ENCODE measurements around the gene TEX44. TPM values are rescaled to one million over a fixed set of nuclear protein-coding genes. Genes with fewer than 3 reads are reported as not detected.

TEX44 gene
- total and polyA plus RNA-seq, 3 experiments from 2014 or later, result not detected

DNA sequence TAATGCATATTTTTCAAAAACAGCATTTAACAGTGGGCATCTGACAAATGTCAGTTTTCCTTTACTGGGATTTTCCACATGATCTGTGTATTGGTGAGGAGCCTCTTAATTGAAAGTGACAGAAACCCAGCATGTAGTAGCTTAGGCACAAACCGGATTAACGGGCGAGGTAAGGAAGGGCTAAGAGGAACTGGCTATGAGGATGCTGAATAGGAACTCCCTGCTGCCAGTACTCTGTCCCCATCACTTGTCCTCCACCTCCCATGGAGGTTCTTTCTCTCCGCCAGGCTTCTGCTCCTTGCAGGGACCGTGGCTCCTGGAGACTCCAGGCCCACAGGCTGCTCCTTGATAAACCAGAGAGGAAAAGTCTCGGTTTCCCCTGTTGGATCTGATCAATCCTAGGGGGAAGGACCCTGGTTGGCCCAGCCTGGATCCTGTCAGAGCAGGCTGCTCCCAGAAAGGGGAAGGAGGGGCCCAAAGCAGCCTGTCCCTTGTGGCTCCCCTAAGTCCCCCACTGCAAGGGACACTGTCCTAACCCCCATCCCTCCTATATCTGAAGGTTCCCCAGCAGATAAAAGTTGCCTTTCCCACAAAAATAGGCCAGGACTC, 10.3 kb downstream of the TEX44 start:
- Histone ChIP-seq H3K27me3 (ENCODE audit: insufficient read depth, low read length, poor library complexity, severe bottlenecking) (no peaks in the 10 kb centered on the region), H3K36me3 (ENCODE audit: insufficient read depth, low read length) (no peaks in the 10 kb centered on the region), H3K27ac (ENCODE audit: low read depth, low read length) (no peak overlapping the region), H3K4me1 (ENCODE audit: insufficient read depth, low read length) (peaks cover 8% of the 10 kb centered on the region), H3K9me3 (ENCODE audit: low read length) (no peaks in the 10 kb centered on the region), H3K4me3 (ENCODE audit: low read length) (no peak overlapping the region)
- POLR2A ChIA-PET, result no interaction called here
- H3K27ac Mint-ChIP-seq, result peak overlapping the region; percentile 15 to 98 (median 92)
- CTCF ChIA-PET, result interaction anchor here (0.7 to 3.6 kb wide), 7 partner anchors 45 to 121 kb away, joined by 3 to 20 read pairs (median 7); no protein-coding TSS in a partner anchor
- peaks cover 5 to 15% (median 11%) of the 10 kb centered on the region in 3 donors for H3K4me1 Mint-ChIP-seq
- no peaks in the 10 kb centered on the region for H3K9me3 Mint-ChIP-seq
- H3K36me3 Mint-ChIP-seq, result no peaks in the 10 kb centered on the region
- H3K4me3 Mint-ChIP-seq, result peak overlapping the region in 4 of 7 donors; percentile 28 to 76 (median 61)
- H3K27me3 Mint-ChIP-seq, result peaks cover 0 to 1% of the 10 kb centered on the region in 2 donors
- no peak for DNase-seq

DNA sequence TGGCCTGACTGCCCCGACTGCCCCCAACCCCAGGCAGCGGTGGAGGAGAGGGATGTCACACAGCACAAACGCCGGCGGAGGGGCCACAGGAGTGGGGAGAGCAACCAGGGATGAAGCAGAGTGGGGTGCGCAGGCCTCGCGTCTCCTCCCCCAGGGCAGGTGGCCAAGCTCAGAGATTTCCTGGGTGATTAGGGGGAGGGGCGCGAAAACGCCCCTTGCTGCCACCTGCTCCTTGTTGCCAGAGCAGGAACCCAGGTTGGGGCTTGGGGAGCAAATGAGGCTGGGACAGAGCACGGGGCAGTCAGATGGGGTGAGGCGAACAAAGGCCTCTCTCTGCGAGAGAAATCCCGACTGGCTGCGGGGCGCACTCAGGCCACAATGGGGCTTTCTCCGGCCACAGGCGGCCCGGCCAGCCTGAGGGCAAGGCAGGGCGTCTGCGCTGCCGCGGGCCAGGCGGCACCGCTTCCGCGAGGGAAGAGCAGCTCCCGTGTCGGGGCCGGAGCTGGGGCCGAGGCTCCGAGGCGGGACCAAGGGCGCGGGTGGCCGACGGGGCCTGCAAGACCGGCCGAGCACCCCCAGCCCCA, 11.5 kb downstream of the TEX44 start:
- peak overlapping the region in 7 of 8 donors; percentile 67 to 98 (median 93) for H3K27ac Mint-ChIP-seq
- Histone ChIP-seq H3K27ac (ENCODE audit: low read depth, low read length) (peak overlapping the region; percentile 87), H3K36me3 (ENCODE audit: insufficient read depth, low read length) (no peaks in the 10 kb centered on the region), H3K9me3 (ENCODE audit: low read length) (no peaks in the 10 kb centered on the region), H3K4me3 (ENCODE audit: low read length) (peak overlapping the region; percentile 49), H3K27me3 (ENCODE audit: insufficient read depth, low read length, poor library complexity, severe bottlenecking) (no peaks in the 10 kb centered on the region), H3K4me1 (ENCODE audit: insufficient read depth, low read length) (peaks cover 8% of the 10 kb centered on the region)
- peak overlapping the region; percentile 38 to 83 (median 57) for H3K4me3 Mint-ChIP-seq
- peaks cover 5 to 15% (median 11%) of the 10 kb centered on the region in 3 donors for H3K4me1 Mint-ChIP-seq
- DNase-seq, result peak in 1 of 5 donors; percentile 52
- no peaks in the 10 kb centered on the region for H3K9me3 Mint-ChIP-seq
- H3K27me3 Mint-ChIP-seq, result peaks cover 0 to 1% of the 10 kb centered on the region in 2 donors
- POLR2A ChIA-PET, result interaction anchor here (0.9 to 1.0 kb wide), 2 partner anchors 101 to 140 kb away, joined by 3 to 4 read pairs; partner anchors contain the start of gene NCL
- CTCF ChIA-PET, result interaction anchor here (0.9 to 2.3 kb wide), 7 partner anchors 29 to 121 kb away, joined by 3 to 13 read pairs (median 3); no protein-coding TSS in a partner anchor
- H3K36me3 Mint-ChIP-seq, result no peaks in the 10 kb centered on the region

DNA sequence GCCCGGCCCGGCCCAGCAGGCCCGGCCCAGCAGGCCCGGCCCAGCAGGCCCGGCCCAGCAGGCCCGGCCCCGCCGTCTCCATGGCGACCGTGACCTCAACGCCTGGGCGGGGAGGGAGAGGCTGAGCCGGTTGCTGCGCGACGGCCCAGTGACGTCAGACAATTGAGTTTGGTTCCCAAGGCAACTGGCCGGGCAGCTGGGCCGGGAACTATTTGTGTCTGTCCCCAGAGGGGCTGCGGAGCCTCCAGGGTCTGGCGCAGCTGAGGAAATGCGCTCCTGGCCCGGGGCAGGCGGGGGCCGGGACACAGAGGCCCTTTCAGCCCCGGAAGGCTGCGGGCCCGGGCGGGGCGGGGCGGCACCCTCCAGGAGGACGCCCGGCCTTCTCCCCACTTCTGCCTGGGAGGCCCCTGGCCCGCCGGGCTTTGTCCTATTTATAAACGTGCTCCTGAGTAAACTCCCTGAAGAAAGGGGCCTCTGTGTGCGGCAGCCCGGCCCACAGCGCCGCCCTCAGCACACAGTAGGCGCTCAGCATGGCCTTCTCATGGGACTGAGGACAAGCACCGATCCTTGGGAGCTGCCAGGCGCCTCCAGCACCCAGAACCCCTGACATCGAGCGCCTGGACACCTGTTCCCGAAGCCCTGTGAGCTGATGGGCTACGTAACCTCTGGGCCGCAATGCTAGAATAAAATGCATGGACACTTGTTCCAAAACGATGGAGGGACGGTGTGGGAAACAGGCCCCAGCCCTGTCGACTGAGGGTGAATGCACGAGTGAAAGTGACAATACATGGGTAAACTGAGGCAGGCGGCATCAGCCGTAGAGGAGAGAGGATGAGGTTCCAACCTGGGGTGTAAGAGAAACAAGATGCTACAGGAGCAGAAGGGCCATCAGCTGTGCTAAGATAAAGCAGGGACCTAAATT, 12.3 kb downstream of the TEX44 start:
- peak overlapping the region; percentile 87 for H3K27ac ChIP-seq (ENCODE audit: low read depth, low read length)
- H3K9me3 Mint-ChIP-seq, result no peaks in the 10 kb centered on the region
- DNase-seq, result peak; percentile 91 to 99 (median 97)
- peak overlapping the region; percentile 49 for H3K4me3 ChIP-seq (ENCODE audit: low read length)
- H3K9me3 ChIP-seq (ENCODE audit: low read length), result no peaks in the 10 kb centered on the region
- H3K36me3 Mint-ChIP-seq, result no peaks in the 10 kb centered on the region
- H3K36me3 ChIP-seq (ENCODE audit: insufficient read depth, low read length), result no peaks in the 10 kb centered on the region
- H3K4me3 Mint-ChIP-seq, result peak overlapping the region; percentile 60 to 87 (median 74)
- H3K4me1 ChIP-seq (ENCODE audit: insufficient read depth, low read length), result peaks cover 8% of the 10 kb centered on the region
- ChIA-PET CTCF (interaction anchor here (0.9 to 11.5 kb wide), 7 partner anchors 28 to 122 kb away, joined by 3 to 180 read pairs (median 4); no protein-coding TSS in a partner anchor), POLR2A (interaction anchor here (0.9 to 1.0 kb wide), 2 partner anchors 100 to 141 kb away, joined by 3 to 4 read pairs; partner anchors contain the start of gene NCL)
- peak overlapping the region; percentile 71 to 97 (median 94) for H3K27ac Mint-ChIP-seq
- peaks cover 5 to 15% (median 11%) of the 10 kb centered on the region in 3 donors for H3K4me1 Mint-ChIP-seq
- H3K27me3 ChIP-seq (ENCODE audit: insufficient read depth, low read length, poor library complexity, severe bottlenecking), result no peaks in the 10 kb centered on the region
- peaks cover 0 to 1% of the 10 kb centered on the region in 2 donors for H3K27me3 Mint-ChIP-seq

DNA sequence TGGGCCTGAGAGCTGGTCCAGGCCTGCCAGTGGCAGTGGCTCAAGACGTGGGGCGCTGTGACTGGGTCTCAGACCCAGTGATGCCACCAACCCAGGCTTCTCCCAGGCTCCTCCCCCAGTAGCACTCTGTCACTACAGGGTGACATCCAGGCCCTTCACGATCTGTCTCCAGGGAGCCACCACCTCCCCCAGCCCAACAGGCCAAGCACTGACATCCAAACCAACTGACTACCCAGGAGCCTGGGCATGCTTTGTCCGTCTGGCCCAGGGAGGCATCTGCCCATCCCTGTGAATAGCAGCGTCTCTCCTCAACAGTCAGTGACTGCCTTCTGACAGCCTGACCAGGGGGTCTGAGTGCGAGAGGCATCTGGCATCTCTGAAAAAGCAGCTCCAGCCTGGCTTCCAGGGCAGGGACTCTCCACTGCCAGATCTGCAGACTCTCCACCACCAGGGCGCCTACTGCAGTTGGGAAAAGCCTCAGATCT, 13.0 kb downstream of the TEX44 start:
- Histone ChIP-seq H3K27me3 (ENCODE audit: insufficient read depth, low read length, poor library complexity, severe bottlenecking) (no peaks in the 10 kb centered on the region), H3K4me3 (ENCODE audit: low read length) (no peak overlapping the region), H3K36me3 (ENCODE audit: insufficient read depth, low read length) (no peaks in the 10 kb centered on the region), H3K4me1 (ENCODE audit: insufficient read depth, low read length) (peaks cover 8% of the 10 kb centered on the region), H3K9me3 (ENCODE audit: low read length) (no peaks in the 10 kb centered on the region), H3K27ac (ENCODE audit: low read depth, low read length) (no peak overlapping the region)
- ChIA-PET CTCF (interaction anchor here (2.0 to 11.5 kb wide), 3 partner anchors 69 to 109 kb away, joined by 8 to 180 read pairs (median 13); no protein-coding TSS in a partner anchor), POLR2A (no interaction called here)
- Mint-ChIP-seq H3K27me3 (peaks cover 0 to 1% of the 10 kb centered on the region in 2 donors), H3K27ac (peak overlapping the region; percentile 71 to 97 (median 94)), H3K9me3 (no peaks in the 10 kb centered on the region), H3K36me3 (no peaks in the 10 kb centered on the region), H3K4me1 (peaks cover 5 to 15% (median 11%) of the 10 kb centered on the region in 3 donors), H3K4me3 (peak overlapping the region; percentile 55 to 83 (median 68))
- DNase-seq, result peak in 1 of 5 donors; percentile 11

DNA sequence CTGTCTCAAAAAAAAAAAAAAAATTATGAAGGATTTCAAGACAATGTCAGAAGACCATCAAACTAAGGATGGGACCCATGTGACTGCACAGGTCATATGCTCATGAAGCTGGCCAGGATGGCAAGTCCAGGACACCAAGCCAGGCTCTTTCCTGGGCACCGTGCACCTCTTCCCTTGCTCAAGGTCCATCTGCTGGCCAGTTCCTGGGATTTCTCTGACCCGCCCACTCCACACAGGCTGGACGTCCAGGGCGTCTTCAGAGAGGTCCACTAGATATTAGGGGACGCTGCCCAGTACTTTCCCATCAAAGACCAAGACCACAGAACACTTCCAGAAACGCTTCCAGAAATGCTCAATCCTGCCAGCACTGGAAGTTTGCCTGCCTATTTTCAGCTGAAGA, 14.3 kb downstream of the TEX44 start:
- no peak overlapping the region for H3K27ac ChIP-seq (ENCODE audit: low read depth, low read length)
- peaks cover 0 to 1% of the 10 kb centered on the region in 2 donors for H3K27me3 Mint-ChIP-seq
- H3K9me3 ChIP-seq (ENCODE audit: low read length), result no peaks in the 10 kb centered on the region
- peak overlapping the region in 2 of 7 donors; percentile 13 to 58 for H3K4me3 Mint-ChIP-seq
- CTCF ChIA-PET, result interaction anchor here (11.5 kb wide), 1 partner anchor 68 kb away, joined by 180 read pairs; no protein-coding TSS in a partner anchor
- no peaks in the 10 kb centered on the region for H3K36me3 ChIP-seq (ENCODE audit: insufficient read depth, low read length)
- H3K4me1 Mint-ChIP-seq, result peaks cover 3 to 16% (median 7%) of the 10 kb centered on the region in 3 donors
- no peak for DNase-seq
- H3K27ac Mint-ChIP-seq, result peak overlapping the region in 6 of 8 donors; percentile 42 to 97 (median 94)
- peaks cover 8% of the 10 kb centered on the region for H3K4me1 ChIP-seq (ENCODE audit: insufficient read depth, low read length)
- no peaks in the 10 kb centered on the region for H3K27me3 ChIP-seq (ENCODE audit: insufficient read depth, low read length, poor library complexity, severe bottlenecking)
- H3K4me3 ChIP-seq (ENCODE audit: low read length), result no peak overlapping the region
- POLR2A ChIA-PET, result no interaction called here
- no peaks in the 10 kb centered on the region for H3K36me3 Mint-ChIP-seq
- no peaks in the 10 kb centered on the region for H3K9me3 Mint-ChIP-seq

DNA sequence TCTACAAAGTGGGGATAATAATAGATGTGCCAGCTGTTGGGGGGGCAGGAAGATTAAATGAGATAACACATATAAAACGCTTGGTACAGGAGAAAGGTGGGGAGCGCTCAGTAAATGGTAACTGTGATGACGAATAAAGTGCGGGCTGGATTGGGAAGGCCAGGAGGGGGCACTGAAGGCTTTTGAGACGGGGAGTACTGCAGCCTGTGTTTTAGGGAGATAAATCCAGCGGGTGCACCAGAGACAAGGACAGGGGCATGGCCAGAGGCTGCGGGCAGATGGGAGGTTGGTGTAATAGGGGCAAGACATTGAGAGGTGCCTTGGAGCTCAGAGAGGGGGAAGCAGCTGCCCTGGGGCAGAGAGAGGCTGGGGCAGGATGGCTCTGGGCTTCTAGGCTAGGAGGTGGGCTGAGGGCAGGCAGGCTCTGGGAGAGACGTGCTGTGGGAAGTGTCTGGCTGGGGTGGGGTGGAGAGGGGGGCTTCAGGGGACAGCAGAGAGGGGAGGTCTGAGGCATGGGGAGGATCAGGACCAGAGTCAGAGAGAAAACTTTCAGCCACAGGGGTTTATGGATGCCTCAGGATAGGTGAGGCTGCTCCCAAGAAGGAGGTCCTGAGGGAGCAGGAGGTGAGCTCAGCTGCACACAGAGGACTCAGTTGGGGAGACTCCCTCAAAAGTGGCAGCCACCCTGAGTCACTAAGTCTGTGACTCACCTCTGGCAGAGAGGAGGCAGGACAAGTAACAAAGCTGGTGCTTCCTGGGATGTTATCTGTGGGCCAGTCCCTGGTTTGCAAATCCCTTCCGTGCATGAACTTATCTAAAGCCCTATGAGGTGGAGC, 18.8 kb downstream of the TEX44 start:
- Histone ChIP-seq H3K4me1 (ENCODE audit: insufficient read depth, low read length) (peaks cover 19% of the 10 kb centered on the region), H3K27me3 (ENCODE audit: insufficient read depth, low read length, poor library complexity, severe bottlenecking) (no peaks in the 10 kb centered on the region), H3K4me3 (ENCODE audit: low read length) (no peak overlapping the region), H3K9me3 (ENCODE audit: low read length) (no peaks in the 10 kb centered on the region), H3K27ac (ENCODE audit: low read depth, low read length) (no peak overlapping the region), H3K36me3 (ENCODE audit: insufficient read depth, low read length) (no peaks in the 10 kb centered on the region)
- Mint-ChIP-seq H3K9me3 (no peaks in the 10 kb centered on the region), H3K36me3 (no peaks in the 10 kb centered on the region), H3K27ac (peak overlapping the region in 7 of 8 donors; percentile 12 to 94 (median 46)), H3K27me3 (no peaks in the 10 kb centered on the region), H3K4me3 (peak overlapping the region in 2 of 7 donors; percentile 19 to 81), H3K4me1 (peaks cover 16 to 35% (median 16%) of the 10 kb centered on the region in 3 donors)
- ChIA-PET POLR2A (interaction anchor here (0.5 to 3.9 kb wide), 3 partner anchors 94 to 100 kb away, joined by 4 to 48 read pairs (median 12); partner anchors contain the start of gene PTMA), CTCF (interaction anchor here (0.8 to 11.5 kb wide), 8 partner anchors 11 to 103 kb away, joined by 3 to 180 read pairs (median 33); partner anchors contain the start of gene PTMA)
- no peak for DNase-seq

All from CD8-positive, alpha-beta memory T cell (primary cell).